GM23338 (cell line): ENCODE results near the gene CSF1R. TPM values are rescaled to one million over a fixed set of nuclear protein-coding genes. Genes with fewer than 3 reads are reported as not detected.

Experiments
- ATAC-seq: fragments of 200-7000 bp; cut with Tn5 transposase; 3 replicates; pipeline ENCODE4 v1.9.1; 2020
- DNase-seq: peaks from one replicate; pipeline ENCODE4 v3.0.0-alpha.2; 2015; ENCODE audit warnings: low spot score
- H2AFZ ChIP-seq: fragments of 200-600 bp; sonication (generic); 2 replicates; pipeline ENCODE4 v1.8.0; 2016; ENCODE audit warnings: antibody characterized with exemption, mild to moderate bottlenecking, moderate library complexity
- H3F3A ChIP-seq: fragments of 200-600 bp; sonication (generic); replicated peaks from 2 replicates; pipeline ENCODE4 v1.8.0; 2017; ENCODE audit warnings: antibody characterized with exemption, mixed run types, low read depth
- H3K27ac ChIP-seq: fragments of 200-600 bp; sonication (generic); 2 replicates; pipeline ENCODE4 v1.6.1; 2016; ENCODE audit warnings: low read depth
- H3K27me3 ChIP-seq: fragments of 200-600 bp; sonication (generic); 2 replicates; pipeline ENCODE4 v1.8.0; 2016; ENCODE audit warnings: mild to moderate bottlenecking, mixed run types, moderate library complexity; ENCODE audit not compliant: insufficient read depth
- H3K36me3 ChIP-seq: fragments of 200-600 bp; sonication (generic); 2 replicates; pipeline ENCODE4 v1.8.0; 2016; ENCODE audit warnings: mild to moderate bottlenecking; ENCODE audit not compliant: insufficient read depth
- H3K4me1 ChIP-seq: fragments of 200-600 bp; sonication (generic); 2 replicates; pipeline ENCODE4 v1.8.0; 2016; ENCODE audit warnings: mild to moderate bottlenecking, moderate library complexity; ENCODE audit not compliant: insufficient read depth
- H3K4me2 ChIP-seq: fragments of 200-600 bp; sonication (generic); 2 replicates; pipeline ENCODE4 v1.7.1; 2017; ENCODE audit warnings: mixed run types
- H3K4me3 ChIP-seq: fragments of 200-600 bp; sonication (generic); 2 replicates; pipeline ENCODE4 v1.6.1; 2016; ENCODE audit warnings: mixed run types
- H3K79me2 ChIP-seq: fragments of 200-600 bp; sonication (generic); replicated peaks from 2 replicates; pipeline ENCODE4 v1.8.0; 2017; ENCODE audit warnings: mild to moderate bottlenecking; ENCODE audit not compliant: insufficient read depth
- H3K9me2 ChIP-seq: fragments of 200-600 bp; sonication (generic); 2 replicates; pipeline ENCODE4 v1.8.0; 2017; ENCODE audit not compliant: insufficient read depth
- H4K20me1 ChIP-seq: fragments of 200-600 bp; sonication (generic); replicated peaks from 2 replicates; pipeline ENCODE4 v1.8.0; 2017; ENCODE audit warnings: mild to moderate bottlenecking; ENCODE audit not compliant: insufficient read depth
- H3K27ac Mint-ChIP-seq: 2 replicates; pipeline ENCODE4 v1.8.0; 2020; ENCODE audit warnings: inconsistent platforms, mild to moderate bottlenecking, moderate library complexity, mixed read lengths
- H3K27me3 Mint-ChIP-seq: 3 replicates; pipeline ENCODE4 v1.8.0; 2022; ENCODE audit warnings: low read depth, mild to moderate bottlenecking, moderate library complexity, mixed read lengths, inconsistent platforms; ENCODE audit not compliant: insufficient read depth, poor library complexity
- H3K36me3 Mint-ChIP-seq: 3 replicates; pipeline ENCODE4 v1.8.0; 2021; ENCODE audit warnings: low read depth, mild to moderate bottlenecking, inconsistent platforms, moderate library complexity, mixed read lengths
- H3K4me1 Mint-ChIP-seq: 3 replicates; pipeline ENCODE4 v1.8.0; 2020; ENCODE audit warnings: mild to moderate bottlenecking, inconsistent platforms, mixed read lengths
- H3K4me3 Mint-ChIP-seq: 3 replicates; pipeline ENCODE4 v1.8.0; 2021; ENCODE audit warnings: moderate library complexity, mild to moderate bottlenecking, inconsistent platforms, mixed read lengths
- H3K9me3 Mint-ChIP-seq: 3 replicates; pipeline ENCODE4 v1.8.0; 2020; ENCODE audit warnings: moderate library complexity, mild to moderate bottlenecking, inconsistent platforms, mixed read lengths
- CREB1 ChIP-seq: fragments of 250-450 bp; sonication (Bioruptor Pico); IDR thresholded peaks from 2 replicates; pipeline ENCODE4 v1.5.0; 2020; ENCODE audit warnings: low read depth, mild to moderate bottlenecking, moderate library complexity
- CTCF ChIP-seq, 2 experiments: fragments of 200-600 bp in 1 of 2; sonication (generic) in 1 of 2; conservative IDR thresholded peaks; 2 replicates each; pipeline versions ENCODE4 v1.5.1 to v1.6.1; 2016 to 2017; ENCODE audit warnings: antibody characterized with exemption in 2 of 2, low read depth in 2 of 2, mild to moderate bottlenecking in 2 of 2, moderate library complexity in 1 of 2
- ETS1 ChIP-seq: IDR thresholded peaks from 2 replicates; pipeline ENCODE4 v1.6.1; 2016; ENCODE audit warnings: antibody characterized with exemption
- EZH2 ChIP-seq: fragments of 200-600 bp; sonication (generic); IDR thresholded peaks from one replicate; pipeline ENCODE4 v1.8.0; 2017; ENCODE audit warnings: antibody characterized with exemption, mild to moderate bottlenecking, low read depth; ENCODE audit not compliant: unreplicated experiment
- EZH2phosphoT487 ChIP-seq: fragments of 200-600 bp; sonication (generic); IDR thresholded peaks from one replicate; pipeline ENCODE4 v1.8.1; 2018; ENCODE audit warnings: antibody characterized with exemption; ENCODE audit not compliant: unreplicated experiment
- JUNB ChIP-seq: IDR thresholded peaks from one replicate; pipeline ENCODE4 v1.6.1; 2016; ENCODE audit warnings: antibody characterized with exemption; ENCODE audit not compliant: unreplicated experiment
- NANOG ChIP-seq: IDR thresholded peaks from 2 replicates; pipeline ENCODE4 v1.6.1; 2016; ENCODE audit warnings: antibody characterized with exemption, borderline replicate concordance
- POLR2AphosphoS5 ChIP-seq: IDR thresholded peaks from 2 replicates; pipeline ENCODE4 v1.6.1; 2016; ENCODE audit warnings: antibody characterized with exemption, low read depth
- STAT1 ChIP-seq: IDR thresholded peaks from one replicate; pipeline ENCODE4 v1.6.1; 2016; ENCODE audit warnings: antibody characterized with exemption; ENCODE audit not compliant: unreplicated experiment
- ZNF114 ChIP-seq: fragments of 250-450 bp; sonication (Bioruptor Pico); IDR thresholded peaks from 2 replicates; pipeline ENCODE4 v1.5.0; 2020; ENCODE audit warnings: mild to moderate bottlenecking, moderate library complexity
- polyA plus RNA-seq: library from polyadenylated mRNA; unstranded; fragments of >200 nt; fragmentation: Nextera tagmentation; extraction: Ambion mirVana; gene quantifications from 2 replicates; pipeline ENCODE4 v1.2.1, GENCODE V29; 2016
- total RNA-seq: library from RNA; depleted of rRNA; stranded (reverse); fragments of >200 nt; shearing (Covaris generic); gene quantifications from 2 replicates; pipeline ENCODE4 v1.2.3, GENCODE V29; 2014
- TF ChIP-seq, protein P1 (sequence below): IDR thresholded peaks from one replicate; pipeline ENCODE4 v1.6.1; 2018; ENCODE audit warnings: antibody characterized with exemption; ENCODE audit not compliant: unreplicated experiment
- TF ChIP-seq, protein P2 (sequence below): fragments of 250-450 bp; sonication (Bioruptor Pico); IDR thresholded peaks from 2 replicates; pipeline ENCODE4 v1.5.0; 2020; ENCODE audit warnings: mild to moderate bottlenecking, moderate library complexity

The CSF1R gene
- total and polyA plus RNA-seq, 2 experiments from 2014 or later: 0.21 TPM; not detected in 1

- no peaks in the 10 kb centered on the region for H4K20me1 ChIP-seq
- no peaks in the 10 kb centered on the region for H3K36me3 Mint-ChIP-seq
These were observed 26.8 kb upstream of the CSF1R start for GRCh38 chr5:150113047-150113744.

More at GRCh38 chr5:150113047-150113744, 26.8 kb upstream of the CSF1R start:
- H3K4me2 ChIP-seq: no peak overlapping the region
- no peak overlapping the region for H2AFZ ChIP-seq
- ATAC-seq (peak; percentile 68), DNase-seq (peak; percentile 35)
- Mint-ChIP-seq H3K27me3 (peaks cover 7% of the 10 kb centered on the region), H3K9me3 (no peaks in the 10 kb centered on the region), H3K4me1 (peaks cover 7% of the 10 kb centered on the region; the same call in 2 of the 3 replicates), H3K27ac (no peak overlapping the region), H3K4me3 (no peak overlapping the region)
- H3K9me2 ChIP-seq: no peaks in the 10 kb centered on the region
- no peak overlapping the region for H3K27ac ChIP-seq
- no peaks in the 10 kb centered on the region for H3K79me2 ChIP-seq
- H3K27me3 ChIP-seq: no peaks in the 10 kb centered on the region
- H3F3A ChIP-seq: no peaks in the 10 kb centered on the region
- H3K4me3 ChIP-seq: no peak overlapping the region
- no peaks in the 10 kb centered on the region for H3K36me3 ChIP-seq
- TF ChIP-seq JUNB (no peak), STAT1 (no peak), CREB1 (CRISPR knock-in tag) (no peak), NANOG (no peak), CTCF (conservative IDR thresholded peaks at IDR 0.05; ENCODE audit: low read depth in 2 of 2) (no peak), EZH2 (no peak), POLR2AphosphoS5 (no peak), EZH2phosphoT487 (no peak), ZNF114 (CRISPR knock-in tag) (no peak), ETS1 (no peak)
- TF ChIP-seq, protein P1, sequence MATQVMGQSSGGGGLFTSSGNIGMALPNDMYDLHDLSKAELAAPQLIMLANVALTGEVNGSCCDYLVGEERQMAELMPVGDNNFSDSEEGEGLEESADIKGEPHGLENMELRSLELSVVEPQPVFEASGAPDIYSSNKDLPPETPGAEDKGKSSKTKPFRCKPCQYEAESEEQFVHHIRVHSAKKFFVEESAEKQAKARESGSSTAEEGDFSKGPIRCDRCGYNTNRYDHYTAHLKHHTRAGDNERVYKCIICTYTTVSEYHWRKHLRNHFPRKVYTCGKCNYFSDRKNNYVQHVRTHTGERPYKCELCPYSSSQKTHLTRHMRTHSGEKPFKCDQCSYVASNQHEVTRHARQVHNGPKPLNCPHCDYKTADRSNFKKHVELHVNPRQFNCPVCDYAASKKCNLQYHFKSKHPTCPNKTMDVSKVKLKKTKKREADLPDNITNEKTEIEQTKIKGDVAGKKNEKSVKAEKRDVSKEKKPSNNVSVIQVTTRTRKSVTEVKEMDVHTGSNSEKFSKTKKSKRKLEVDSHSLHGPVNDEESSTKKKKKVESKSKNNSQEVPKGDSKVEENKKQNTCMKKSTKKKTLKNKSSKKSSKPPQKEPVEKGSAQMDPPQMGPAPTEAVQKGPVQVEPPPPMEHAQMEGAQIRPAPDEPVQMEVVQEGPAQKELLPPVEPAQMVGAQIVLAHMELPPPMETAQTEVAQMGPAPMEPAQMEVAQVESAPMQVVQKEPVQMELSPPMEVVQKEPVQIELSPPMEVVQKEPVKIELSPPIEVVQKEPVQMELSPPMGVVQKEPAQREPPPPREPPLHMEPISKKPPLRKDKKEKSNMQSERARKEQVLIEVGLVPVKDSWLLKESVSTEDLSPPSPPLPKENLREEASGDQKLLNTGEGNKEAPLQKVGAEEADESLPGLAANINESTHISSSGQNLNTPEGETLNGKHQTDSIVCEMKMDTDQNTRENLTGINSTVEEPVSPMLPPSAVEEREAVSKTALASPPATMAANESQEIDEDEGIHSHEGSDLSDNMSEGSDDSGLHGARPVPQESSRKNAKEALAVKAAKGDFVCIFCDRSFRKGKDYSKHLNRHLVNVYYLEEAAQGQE: no peak
- TF ChIP-seq, protein P2, sequence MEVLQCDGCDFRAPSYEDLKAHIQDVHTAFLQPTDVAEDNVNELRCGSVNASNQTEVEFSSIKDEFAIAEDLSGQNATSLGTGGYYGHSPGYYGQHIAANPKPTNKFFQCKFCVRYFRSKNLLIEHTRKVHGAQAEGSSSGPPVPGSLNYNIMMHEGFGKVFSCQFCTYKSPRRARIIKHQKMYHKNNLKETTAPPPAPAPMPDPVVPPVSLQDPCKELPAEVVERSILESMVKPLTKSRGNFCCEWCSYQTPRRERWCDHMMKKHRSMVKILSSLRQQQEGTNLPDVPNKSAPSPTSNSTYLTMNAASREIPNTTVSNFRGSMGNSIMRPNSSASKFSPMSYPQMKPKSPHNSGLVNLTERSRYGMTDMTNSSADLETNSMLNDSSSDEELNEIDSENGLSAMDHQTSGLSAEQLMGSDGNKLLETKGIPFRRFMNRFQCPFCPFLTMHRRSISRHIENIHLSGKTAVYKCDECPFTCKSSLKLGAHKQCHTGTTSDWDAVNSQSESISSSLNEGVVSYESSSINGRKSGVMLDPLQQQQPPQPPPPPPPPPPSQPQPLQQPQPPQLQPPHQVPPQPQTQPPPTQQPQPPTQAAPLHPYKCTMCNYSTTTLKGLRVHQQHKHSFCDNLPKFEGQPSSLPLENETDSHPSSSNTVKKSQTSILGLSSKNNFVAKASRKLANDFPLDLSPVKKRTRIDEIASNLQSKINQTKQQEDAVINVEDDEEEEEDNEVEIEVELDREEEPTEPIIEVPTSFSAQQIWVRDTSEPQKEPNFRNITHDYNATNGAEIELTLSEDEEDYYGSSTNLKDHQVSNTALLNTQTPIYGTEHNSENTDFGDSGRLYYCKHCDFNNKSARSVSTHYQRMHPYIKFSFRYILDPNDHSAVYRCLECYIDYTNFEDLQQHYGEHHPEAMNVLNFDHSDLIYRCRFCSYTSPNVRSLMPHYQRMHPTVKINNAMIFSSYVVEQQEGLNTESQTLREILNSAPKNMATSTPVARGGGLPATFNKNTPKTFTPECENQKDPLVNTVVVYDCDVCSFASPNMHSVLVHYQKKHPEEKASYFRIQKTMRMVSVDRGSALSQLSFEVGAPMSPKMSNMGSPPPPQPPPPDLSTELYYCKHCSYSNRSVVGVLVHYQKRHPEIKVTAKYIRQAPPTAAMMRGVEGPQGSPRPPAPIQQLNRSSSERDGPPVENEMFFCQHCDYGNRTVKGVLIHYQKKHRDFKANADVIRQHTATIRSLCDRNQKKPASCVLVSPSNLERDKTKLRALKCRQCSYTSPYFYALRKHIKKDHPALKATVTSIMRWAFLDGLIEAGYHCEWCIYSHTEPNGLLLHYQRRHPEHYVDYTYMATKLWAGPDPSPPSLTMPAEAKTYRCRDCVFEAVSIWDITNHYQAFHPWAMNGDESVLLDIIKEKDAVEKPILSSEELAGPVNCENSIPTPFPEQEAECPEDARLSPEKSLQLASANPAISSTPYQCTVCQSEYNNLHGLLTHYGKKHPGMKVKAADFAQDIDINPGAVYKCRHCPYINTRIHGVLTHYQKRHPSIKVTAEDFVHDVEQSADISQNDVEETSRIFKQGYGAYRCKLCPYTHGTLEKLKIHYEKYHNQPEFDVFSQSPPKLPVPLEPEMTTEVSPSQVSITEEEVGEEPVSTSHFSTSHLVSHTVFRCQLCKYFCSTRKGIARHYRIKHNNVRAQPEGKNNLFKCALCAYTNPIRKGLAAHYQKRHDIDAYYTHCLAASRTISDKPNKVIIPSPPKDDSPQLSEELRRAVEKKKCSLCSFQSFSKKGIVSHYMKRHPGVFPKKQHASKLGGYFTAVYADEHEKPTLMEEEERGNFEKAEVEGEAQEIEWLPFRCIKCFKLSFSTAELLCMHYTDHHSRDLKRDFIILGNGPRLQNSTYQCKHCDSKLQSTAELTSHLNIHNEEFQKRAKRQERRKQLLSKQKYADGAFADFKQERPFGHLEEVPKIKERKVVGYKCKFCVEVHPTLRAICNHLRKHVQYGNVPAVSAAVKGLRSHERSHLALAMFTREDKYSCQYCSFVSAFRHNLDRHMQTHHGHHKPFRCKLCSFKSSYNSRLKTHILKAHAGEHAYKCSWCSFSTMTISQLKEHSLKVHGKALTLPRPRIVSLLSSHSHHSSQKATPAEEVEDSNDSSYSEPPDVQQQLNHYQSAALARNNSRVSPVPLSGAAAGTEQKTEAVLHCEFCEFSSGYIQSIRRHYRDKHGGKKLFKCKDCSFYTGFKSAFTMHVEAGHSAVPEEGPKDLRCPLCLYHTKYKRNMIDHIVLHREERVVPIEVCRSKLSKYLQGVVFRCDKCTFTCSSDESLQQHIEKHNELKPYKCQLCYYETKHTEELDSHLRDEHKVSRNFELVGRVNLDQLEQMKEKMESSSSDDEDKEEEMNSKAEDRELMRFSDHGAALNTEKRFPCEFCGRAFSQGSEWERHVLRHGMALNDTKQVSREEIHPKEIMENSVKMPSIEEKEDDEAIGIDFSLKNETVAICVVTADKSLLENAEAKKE: no peak
- no peaks in the 10 kb centered on the region for H3K4me1 ChIP-seq
